GM18909 (cell line): Measurements from ENCODE around the gene OLIG2.

ENCODE experiments used
- ATAC-seq: cut with Tn5 transposase; IDR thresholded peaks from one replicate; pipeline ENCODE4 v1.9.1; 2021; ENCODE audit warnings: mild to moderate bottlenecking; ENCODE audit not compliant: unreplicated experiment, poor library complexity

OLIG2 gene

GRCh38 chr21:33025489-33026442 is at the start of gene OLIG2:
OLIG2 (plus strand) TSS chr21:33025935; CDS start chr21:33026863, 928 bp downstream.
- ATAC-seq: no peak

GRCh38 chr21:32976791-32977190 is 48.9 kb upstream of the OLIG2 start:
- no peak for ATAC-seq

GRCh38 chr21:32977216-32977615 is 48.5 kb upstream of the OLIG2 start:
- no peak for ATAC-seq

- no peak for ATAC-seq
These were observed 47.1 kb upstream of the OLIG2 start for GRCh38 chr21:32978331-32979270.

- no peak for ATAC-seq
These were observed 46.0 kb upstream of the OLIG2 start for GRCh38 chr21:32979598-32980268.

- ATAC-seq: no peak
These were observed 44.6 kb upstream of the OLIG2 start for GRCh38 chr21:32981096-32981495.

GRCh38 chr21:32990666-32991065 is 35.1 kb upstream of the OLIG2 start:
- ATAC-seq: no peak

GRCh38 chr21:32991361-32991760 is 34.4 kb upstream of the OLIG2 start:
- no peak for ATAC-seq

- no peak for ATAC-seq
These were observed 31.8 kb upstream of the OLIG2 start for GRCh38 chr21:32993894-32994293.

- no peak for ATAC-seq
These were observed 31.4 kb upstream of the OLIG2 start for GRCh38 chr21:32994305-32994704.

GRCh38 chr21:33007747-33008146 is 18.0 kb upstream of the OLIG2 start:
- no peak for ATAC-seq

GRCh38 chr21:33008333-33009051 is 17.2 kb upstream of the OLIG2 start:
- ATAC-seq: no peak

- ATAC-seq: no peak
These were observed 14.8 kb upstream of the OLIG2 start for GRCh38 chr21:33010931-33011330.

- no peak for ATAC-seq
These were observed 14.3 kb upstream of the OLIG2 start for GRCh38 chr21:33011462-33011861.

- no peak for ATAC-seq
These were observed 12.1 kb upstream of the OLIG2 start for GRCh38 chr21:33013626-33014025.

- no peak for ATAC-seq
These were observed 11.4 kb upstream of the OLIG2 start for GRCh38 chr21:33014331-33014730.

- ATAC-seq: no peak
These were observed 10.6 kb upstream of the OLIG2 start for GRCh38 chr21:33015096-33015495.

GRCh38 chr21:33015756-33016155 is 10.0 kb upstream of the OLIG2 start:
- ATAC-seq: no peak

- ATAC-seq: no peak
These were observed 6.8 kb upstream of the OLIG2 start for GRCh38 chr21:33018707-33019465.
